ENCODE results near the gene ISCA1.

ISCA1 gene

DNA sequence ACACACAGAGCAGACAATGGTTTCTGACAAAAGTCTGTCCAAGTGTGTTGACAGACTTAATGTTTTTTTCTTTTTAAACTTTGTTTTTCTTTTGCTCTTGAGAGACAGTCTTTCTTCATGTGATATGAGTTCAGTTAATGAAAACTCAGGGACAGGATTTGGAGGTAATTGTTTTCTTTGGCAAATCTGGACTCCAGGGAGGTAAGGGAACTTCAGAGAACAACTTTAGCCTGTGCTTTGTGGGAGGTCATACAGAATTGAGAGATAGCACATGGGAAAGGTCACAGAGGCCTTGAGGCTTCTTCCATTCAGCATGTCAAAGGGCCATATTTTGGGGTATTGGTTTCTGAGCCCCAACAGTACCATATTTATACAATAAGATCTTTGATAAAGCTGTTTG is 32.2 kb downstream of the ISCA1 start:
- TF ChIP-seq, protein P1, sequence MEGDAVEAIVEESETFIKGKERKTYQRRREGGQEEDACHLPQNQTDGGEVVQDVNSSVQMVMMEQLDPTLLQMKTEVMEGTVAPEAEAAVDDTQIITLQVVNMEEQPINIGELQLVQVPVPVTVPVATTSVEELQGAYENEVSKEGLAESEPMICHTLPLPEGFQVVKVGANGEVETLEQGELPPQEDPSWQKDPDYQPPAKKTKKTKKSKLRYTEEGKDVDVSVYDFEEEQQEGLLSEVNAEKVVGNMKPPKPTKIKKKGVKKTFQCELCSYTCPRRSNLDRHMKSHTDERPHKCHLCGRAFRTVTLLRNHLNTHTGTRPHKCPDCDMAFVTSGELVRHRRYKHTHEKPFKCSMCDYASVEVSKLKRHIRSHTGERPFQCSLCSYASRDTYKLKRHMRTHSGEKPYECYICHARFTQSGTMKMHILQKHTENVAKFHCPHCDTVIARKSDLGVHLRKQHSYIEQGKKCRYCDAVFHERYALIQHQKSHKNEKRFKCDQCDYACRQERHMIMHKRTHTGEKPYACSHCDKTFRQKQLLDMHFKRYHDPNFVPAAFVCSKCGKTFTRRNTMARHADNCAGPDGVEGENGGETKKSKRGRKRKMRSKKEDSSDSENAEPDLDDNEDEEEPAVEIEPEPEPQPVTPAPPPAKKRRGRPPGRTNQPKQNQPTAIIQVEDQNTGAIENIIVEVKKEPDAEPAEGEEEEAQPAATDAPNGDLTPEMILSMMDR (IDR thresholded peaks at IDR 0.05), result no peak

DNA sequence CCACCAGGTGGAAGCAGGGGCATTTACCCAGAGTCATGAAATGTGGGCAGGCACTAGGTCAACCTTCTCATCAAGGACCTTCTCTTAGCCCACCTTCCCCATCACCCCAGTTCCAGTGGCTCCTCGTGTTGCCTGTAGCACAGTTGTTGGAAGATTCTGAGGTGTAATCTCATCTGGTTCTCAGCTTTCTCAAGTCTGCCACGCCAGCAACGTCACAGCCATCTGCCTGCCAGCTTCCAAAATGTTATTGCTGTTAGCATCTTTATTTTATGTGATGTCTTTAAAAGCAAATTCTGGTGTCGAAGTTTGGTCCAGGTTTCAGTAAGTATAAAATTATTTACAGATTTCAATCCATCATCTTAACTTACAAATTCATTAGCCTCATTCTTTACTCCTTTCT is 33.6 kb downstream of the ISCA1 start:
- TF ChIP-seq, protein P1 (IDR thresholded peaks at IDR 0.05), result no peak

DNA sequence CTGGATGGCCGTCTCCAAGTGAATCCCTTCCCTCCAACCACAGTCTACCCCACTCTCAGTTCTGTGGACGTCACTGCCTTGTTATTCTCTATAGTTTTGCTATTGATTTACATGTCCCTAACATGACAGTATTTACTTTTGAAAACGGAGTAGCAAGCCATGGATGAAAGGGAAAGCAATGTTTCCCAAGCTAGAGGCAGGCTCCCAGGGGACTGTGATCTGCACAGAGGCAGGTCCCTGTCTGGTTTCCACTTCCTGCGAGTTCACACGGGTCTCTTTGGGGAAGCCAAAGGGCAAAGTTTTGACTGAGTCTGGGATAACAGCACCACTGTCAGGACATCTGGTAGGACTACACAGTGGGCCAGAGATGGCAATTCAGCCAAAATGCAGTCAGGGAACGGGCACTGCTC is 35.6 kb downstream of the ISCA1 start:
- TF ChIP-seq, protein P1 (IDR thresholded peaks at IDR 0.05), result no peak

DNA sequence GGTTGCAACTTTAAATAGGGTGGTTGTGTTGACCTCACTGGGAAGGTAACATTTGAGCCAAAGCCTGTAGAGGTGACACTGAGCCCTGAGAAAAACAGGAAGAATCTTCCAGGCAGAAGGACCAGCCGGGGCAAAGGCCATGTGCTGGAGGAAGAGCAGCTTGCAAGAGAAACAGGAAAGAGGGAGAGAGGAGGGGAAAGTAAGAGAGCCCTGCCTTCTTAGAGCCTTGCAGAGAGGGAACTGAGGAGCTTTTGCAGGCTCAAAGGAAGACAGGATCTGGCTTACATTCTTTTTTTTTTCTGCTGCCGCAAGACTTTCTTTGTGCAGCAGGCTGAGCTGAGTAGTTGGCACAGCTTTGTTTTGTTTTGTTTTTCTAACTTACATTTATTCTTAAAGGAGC is 40.3 kb downstream of the ISCA1 start:
- TF ChIP-seq, protein P1 (IDR thresholded peaks at IDR 0.05), result no peak

DNA sequence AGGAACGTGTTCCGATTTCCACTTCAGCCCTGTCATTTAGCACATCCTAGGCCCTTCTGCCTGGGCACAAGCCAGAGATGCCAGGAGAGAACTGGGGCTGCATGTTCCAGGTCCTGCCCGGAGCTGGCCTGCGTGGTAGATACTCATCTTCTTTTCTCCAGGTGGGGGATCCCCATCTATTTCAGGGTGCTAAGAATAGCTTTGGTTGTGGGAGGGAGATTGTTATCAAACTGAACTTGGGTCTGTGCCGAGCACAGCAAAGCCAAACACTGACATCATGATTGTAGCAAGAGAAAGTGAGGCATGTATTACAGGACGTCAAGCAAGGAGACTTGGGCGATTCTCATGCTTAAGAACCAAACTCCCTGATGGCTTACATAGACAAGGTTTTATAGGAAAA is 41.1 kb downstream of the ISCA1 start:
- TF ChIP-seq, protein P1 (IDR thresholded peaks at IDR 0.05), result no peak

DNA sequence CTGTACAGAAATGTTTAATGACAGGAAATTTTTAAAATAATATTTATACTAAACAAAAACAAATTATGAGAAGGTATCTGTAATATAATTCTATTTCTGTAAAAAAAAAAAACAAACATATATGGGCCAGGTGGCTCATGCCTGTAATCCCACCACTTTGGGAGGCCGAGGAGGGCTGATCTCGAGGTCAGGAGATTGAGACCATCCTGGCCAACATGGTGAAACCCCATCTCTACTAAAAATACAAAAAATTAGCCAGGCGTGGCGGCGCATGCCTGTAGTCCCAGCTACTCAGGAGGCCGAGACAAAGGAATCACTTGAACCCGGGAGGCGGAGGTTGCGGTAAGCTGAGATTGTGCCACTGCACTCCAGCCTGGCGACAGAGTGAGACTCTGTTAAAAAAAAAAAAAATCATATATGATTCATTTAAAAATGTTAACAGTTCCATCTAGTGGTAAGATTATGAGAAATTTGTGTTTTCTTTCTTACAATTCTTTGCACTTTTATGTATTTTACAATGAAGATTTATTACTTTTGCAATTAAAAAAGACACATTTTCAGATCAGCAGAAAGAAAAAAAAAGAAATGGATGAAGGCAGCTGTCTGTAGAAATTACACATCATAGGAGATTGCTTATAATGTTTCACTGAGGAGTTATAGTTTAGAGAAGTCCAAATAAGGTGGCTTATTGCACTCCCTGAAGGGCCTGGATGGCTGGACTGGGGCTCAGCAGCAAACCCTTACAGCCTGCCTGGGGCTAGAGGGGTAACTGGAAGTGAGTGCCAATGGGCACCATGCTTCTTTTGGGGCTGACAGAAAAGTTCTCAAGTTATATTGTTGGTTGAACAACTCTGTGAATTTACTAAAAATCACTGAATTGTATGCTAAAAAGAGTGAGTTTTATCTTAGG is 43.2 kb downstream of the ISCA1 start:
- TF ChIP-seq, protein P1 (IDR thresholded peaks at IDR 0.05), result peak; percentile 51

DNA sequence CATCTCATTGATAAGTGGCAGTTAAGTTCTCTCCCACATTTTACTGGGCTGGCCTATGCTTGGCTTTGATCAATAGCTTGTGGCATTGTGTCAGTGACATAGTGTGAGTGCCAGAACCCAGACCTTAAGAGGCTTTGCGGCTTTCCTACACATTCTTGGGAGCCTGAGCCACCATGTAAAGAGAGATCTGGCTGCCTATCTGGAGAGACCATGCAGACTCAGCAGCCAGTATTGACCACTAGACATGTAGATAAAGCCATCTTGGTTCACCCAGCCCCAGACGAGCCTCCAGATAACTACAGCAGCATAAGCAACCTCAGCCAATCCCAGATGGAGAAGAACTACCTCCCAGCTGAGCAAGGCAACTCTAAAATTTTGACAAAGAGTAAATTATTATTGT is 51.5 kb downstream of the ISCA1 start:
- TF ChIP-seq, protein P1 (IDR thresholded peaks at IDR 0.05), result no peak
